Osteoblast (primary cell): Measurements from ENCODE around the gene CC2D2B. TPM values are rescaled to one million over a fixed set of nuclear protein-coding genes. Genes with fewer than 3 reads are reported as not detected.

Source experiments
- DNase-seq: peaks from one replicate; pipeline ENCODE4 v3.0.0; 2011; ENCODE audit warnings: low spot score, mixed read lengths; ENCODE audit not compliant: insufficient read length; ENCODE audit errors: missing footprints
- H2AFZ ChIP-seq: 2 replicates; pipeline ENCODE4 v1.6.0; 2011; ENCODE audit warnings: mild to moderate bottlenecking, low read length
- H3K27ac ChIP-seq: 2 replicates; pipeline ENCODE4 v1.5.1; 2011; ENCODE audit warnings: mild to moderate bottlenecking, low read depth, low read length, moderate library complexity
- H3K27me3 ChIP-seq: 2 replicates; pipeline ENCODE4 v1.6.0; 2012; ENCODE audit warnings: mild to moderate bottlenecking, control low read depth, inconsistent platforms, low read length, moderate library complexity; ENCODE audit not compliant: insufficient read depth
- H3K36me3 ChIP-seq: 2 replicates; pipeline ENCODE4 v1.5.1; 2011; ENCODE audit warnings: mild to moderate bottlenecking, low read length, control low read depth, moderate library complexity; ENCODE audit not compliant: insufficient read depth
- H3K4me1 ChIP-seq: 2 replicates; pipeline ENCODE4 v1.5.1; 2011; ENCODE audit warnings: mild to moderate bottlenecking, low read length, control low read depth, moderate library complexity; ENCODE audit not compliant: insufficient read depth
- H3K4me2 ChIP-seq: 2 replicates; pipeline ENCODE4 v1.6.0; 2011; ENCODE audit warnings: mild to moderate bottlenecking, low read length; ENCODE audit not compliant: insufficient read depth
- H3K4me3 ChIP-seq: fragments of 200-600 bp; sonication (generic); 3 replicates; pipeline ENCODE4 v1.5.1; 2012; ENCODE audit warnings: mild to moderate bottlenecking, low read length, inconsistent platforms; ENCODE audit not compliant: insufficient read depth
- H3K79me2 ChIP-seq: 2 replicates; pipeline ENCODE4 v1.6.0; 2012; ENCODE audit warnings: mild to moderate bottlenecking, low read length, control low read depth, inconsistent platforms; ENCODE audit not compliant: insufficient read depth
- H3K9me3 ChIP-seq: 2 replicates; pipeline ENCODE4 v1.5.1; 2011; ENCODE audit warnings: low read depth, low read length, control low read depth
- H4K20me1 ChIP-seq: 2 replicates; pipeline ENCODE4 v1.6.0; 2012; ENCODE audit warnings: mild to moderate bottlenecking, low read length, control low read depth; ENCODE audit not compliant: insufficient read depth
- CTCF ChIP-seq: IDR thresholded peaks from 2 replicates; pipeline ENCODE4 v1.5.1; 2011; ENCODE audit warnings: mild to moderate bottlenecking, low read depth, low read length, moderate library complexity; ENCODE audit errors: extremely low read depth
- total RNA-seq: library from RNA; depleted of rRNA; stranded (reverse); fragments of >200 nt; gene quantifications from 2 replicates; pipeline ENCODE4 v1.2.3, GENCODE V29; 2012

The CC2D2B gene
- total RNA-seq, 1 donor: 0.36 TPM

- H3K9me3 ChIP-seq: no peaks in the 10 kb centered on the region
- H3K36me3 ChIP-seq: no peaks in the 10 kb centered on the region
- no peaks in the 10 kb centered on the region for H3K27me3 ChIP-seq
- TF ChIP-seq CTCF: no peak
- H3K4me1 ChIP-seq: no peaks in the 10 kb centered on the region
- H4K20me1 ChIP-seq: no peaks in the 10 kb centered on the region
- H3K4me2 ChIP-seq: no peak overlapping the region
- no peak for DNase-seq
- H3K79me2 ChIP-seq: no peaks in the 10 kb centered on the region
- no peak overlapping the region for H3K4me3 ChIP-seq
- no peak overlapping the region for H2AFZ ChIP-seq
- H3K27ac ChIP-seq: no peak overlapping the region
Observed at GRCh38 chr10:95963991-95964389, 56.2 kb downstream of the CC2D2B start.

GRCh38 chr10:95964756-95965155, 57.0 kb downstream of the CC2D2B start:
- no peak for TF ChIP-seq CTCF
- Histone ChIP-seq H3K79me2 (no peaks in the 10 kb centered on the region), H3K27ac (no peak overlapping the region), H3K9me3 (no peaks in the 10 kb centered on the region), H3K4me1 (no peaks in the 10 kb centered on the region), H3K4me2 (no peak overlapping the region), H3K36me3 (no peaks in the 10 kb centered on the region), H3K4me3 (no peak overlapping the region), H3K27me3 (no peaks in the 10 kb centered on the region), H2AFZ (no peak overlapping the region), H4K20me1 (no peaks in the 10 kb centered on the region)
- DNase-seq: no peak

- H3K4me1 ChIP-seq: no peaks in the 10 kb centered on the region
- H3K79me2 ChIP-seq: no peaks in the 10 kb centered on the region
- no peaks in the 10 kb centered on the region for H3K27me3 ChIP-seq
- no peaks in the 10 kb centered on the region for H4K20me1 ChIP-seq
- H3K27ac ChIP-seq: no peak overlapping the region
- no peak for DNase-seq
- no peak overlapping the region for H2AFZ ChIP-seq
- no peaks in the 10 kb centered on the region for H3K9me3 ChIP-seq
- H3K4me3 ChIP-seq: no peak overlapping the region
- H3K36me3 ChIP-seq: no peaks in the 10 kb centered on the region
- no peak overlapping the region for H3K4me2 ChIP-seq
- TF ChIP-seq CTCF: no peak
Observed at GRCh38 chr10:95976362-95977229, 68.8 kb downstream of the CC2D2B start.

DNA sequence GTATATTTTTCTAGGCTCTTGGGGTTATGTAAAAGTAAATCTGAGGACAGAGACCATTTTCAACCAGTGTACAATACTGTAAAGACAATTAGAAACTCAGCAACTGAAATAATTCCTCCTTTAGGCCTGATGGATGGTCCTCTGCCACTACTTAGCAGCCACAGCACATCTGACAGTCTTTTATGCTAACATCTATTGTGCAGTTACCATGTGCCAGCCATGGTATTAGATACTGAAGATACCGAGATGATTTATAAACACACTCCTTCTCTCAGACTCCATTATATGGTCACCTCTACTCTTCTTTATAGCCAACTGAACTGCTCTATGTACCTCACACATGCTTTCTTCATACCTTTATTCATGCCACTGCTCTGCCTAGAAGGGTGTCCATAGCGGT, 74.4 kb downstream of the CC2D2B start:
- Histone ChIP-seq H3K27ac (no peak overlapping the region), H3K4me3 (no peak overlapping the region), H3K4me1 (no peaks in the 10 kb centered on the region), H3K9me3 (no peaks in the 10 kb centered on the region), H3K79me2 (no peaks in the 10 kb centered on the region), H3K27me3 (no peaks in the 10 kb centered on the region), H4K20me1 (no peaks in the 10 kb centered on the region), H3K36me3 (no peaks in the 10 kb centered on the region), H3K4me2 (no peak overlapping the region), H2AFZ (no peak overlapping the region)
- no peak for TF ChIP-seq CTCF
- no peak for DNase-seq
